HFFc6 (cell line): ENCODE data around the gene NOS1. TPM values are rescaled to one million over a fixed set of nuclear protein-coding genes. Genes with fewer than 3 reads are reported as not detected.
"Not testable (repeated sequence)": the region's sequence is repeated elsewhere in the genome, so short reads cannot be mapped to it uniquely, and the experiment has no call there.

ENCODE experiments used
- DNase-seq: peaks from one replicate; pipeline ENCODE4 v3.0.0-alpha.2; 2018
- H3K27ac Mint-ChIP-seq: 2 replicates; pipeline ENCODE4 v1.8.0; 2020; ENCODE audit warnings: mild to moderate bottlenecking, mixed read lengths
- H3K27me3 Mint-ChIP-seq: 2 replicates; pipeline ENCODE4 v1.8.0; 2021; ENCODE audit warnings: mild to moderate bottlenecking, moderate library complexity, mixed read lengths; ENCODE audit not compliant: insufficient read depth
- H3K36me3 Mint-ChIP-seq: 2 replicates; pipeline ENCODE4 v1.8.0; 2021; ENCODE audit warnings: low read depth, mixed read lengths
- H3K4me1 Mint-ChIP-seq: 2 replicates; pipeline ENCODE4 v1.8.0; 2020; ENCODE audit warnings: low read depth, mixed read lengths
- H3K4me3 Mint-ChIP-seq: 2 replicates; pipeline ENCODE4 v1.8.0; 2020; ENCODE audit warnings: mild to moderate bottlenecking, moderate library complexity, mixed read lengths
- H3K9me3 Mint-ChIP-seq: 2 replicates; pipeline ENCODE4 v1.8.0; 2020; ENCODE audit warnings: mild to moderate bottlenecking, mixed read lengths
- total RNA-seq, 6 experiments: library from RNA; stranded (reverse); fragmentation: NEBNext Ultra II Directional; extraction: Animal tissue kit (Norgen Biotek cat#: 25700); gene quantifications; 2 replicates in 1 of 6; 3 replicates in 5 of 6; pipeline ENCODE4 v1.2.3, GENCODE V29; 2021
- TF ChIP-seq, protein P1 (sequence below): fragments of 200-600 bp; sonication (generic); IDR thresholded peaks from 2 replicates; pipeline ENCODE4 v1.5.0; 2021; ENCODE audit warnings: antibody characterized with exemption, mild to moderate bottlenecking

Gene NOS1
- total RNA-seq, 6 experiments from 2014 or later = not detected

GRCh38 chr12:117403586-117404139 is 42.2 kb upstream of the NOS1 start:
- H3K27me3 Mint-ChIP-seq = peaks cover 1% of the 10 kb centered on the region
- H3K27ac Mint-ChIP-seq = no peak overlapping the region

DNA sequence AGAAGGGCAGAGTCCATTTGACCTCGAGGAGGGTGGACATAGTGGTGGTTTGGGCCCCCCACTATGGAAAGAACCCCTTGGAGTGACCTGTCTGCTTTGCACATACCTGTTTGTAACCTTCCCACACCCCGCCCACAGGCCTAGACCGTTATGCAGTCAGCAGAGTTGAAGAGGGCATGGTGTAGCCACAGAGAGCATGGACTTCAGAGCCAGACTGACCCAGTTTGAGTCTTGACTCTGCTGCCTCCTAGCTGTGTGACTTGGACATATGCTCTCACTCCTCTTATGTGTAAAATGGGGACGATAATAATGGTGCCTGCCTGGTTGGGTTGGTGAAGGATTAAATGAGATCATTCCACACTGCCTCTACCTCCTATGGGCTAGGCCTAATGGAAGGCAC is 40.9 kb upstream of the NOS1 start:
- H3K4me1 Mint-ChIP-seq = no peaks in the 10 kb centered on the region
- peaks cover 7% of the 10 kb centered on the region; the same call in 1 of the 2 replicates for H3K36me3 Mint-ChIP-seq
- H3K4me3 Mint-ChIP-seq = no peak overlapping the region
- peaks cover 54% of the 10 kb centered on the region for H3K9me3 Mint-ChIP-seq
- H3K27ac Mint-ChIP-seq = no peak overlapping the region
- no peak for DNase-seq
- H3K27me3 Mint-ChIP-seq = peaks cover 1% of the 10 kb centered on the region
- TF ChIP-seq, protein P1, sequence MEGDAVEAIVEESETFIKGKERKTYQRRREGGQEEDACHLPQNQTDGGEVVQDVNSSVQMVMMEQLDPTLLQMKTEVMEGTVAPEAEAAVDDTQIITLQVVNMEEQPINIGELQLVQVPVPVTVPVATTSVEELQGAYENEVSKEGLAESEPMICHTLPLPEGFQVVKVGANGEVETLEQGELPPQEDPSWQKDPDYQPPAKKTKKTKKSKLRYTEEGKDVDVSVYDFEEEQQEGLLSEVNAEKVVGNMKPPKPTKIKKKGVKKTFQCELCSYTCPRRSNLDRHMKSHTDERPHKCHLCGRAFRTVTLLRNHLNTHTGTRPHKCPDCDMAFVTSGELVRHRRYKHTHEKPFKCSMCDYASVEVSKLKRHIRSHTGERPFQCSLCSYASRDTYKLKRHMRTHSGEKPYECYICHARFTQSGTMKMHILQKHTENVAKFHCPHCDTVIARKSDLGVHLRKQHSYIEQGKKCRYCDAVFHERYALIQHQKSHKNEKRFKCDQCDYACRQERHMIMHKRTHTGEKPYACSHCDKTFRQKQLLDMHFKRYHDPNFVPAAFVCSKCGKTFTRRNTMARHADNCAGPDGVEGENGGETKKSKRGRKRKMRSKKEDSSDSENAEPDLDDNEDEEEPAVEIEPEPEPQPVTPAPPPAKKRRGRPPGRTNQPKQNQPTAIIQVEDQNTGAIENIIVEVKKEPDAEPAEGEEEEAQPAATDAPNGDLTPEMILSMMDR = no peak

More at GRCh38 chr12:117403586-117404139, 42.2 kb upstream of the NOS1 start:
- no peak for DNase-seq
- no peak overlapping the region for H3K4me3 Mint-ChIP-seq
- H3K36me3 Mint-ChIP-seq = peaks cover 7% of the 10 kb centered on the region; the same call in 1 of the 2 replicates
- TF ChIP-seq, protein P1 = no peak
- H3K4me1 Mint-ChIP-seq = no peaks in the 10 kb centered on the region
- H3K9me3 Mint-ChIP-seq = peaks cover 64% of the 10 kb centered on the region

- peaks cover 1% of the 10 kb centered on the region; the same call in 1 of the 2 replicates for H3K27me3 Mint-ChIP-seq
- peaks cover 7% of the 10 kb centered on the region; the same call in 1 of the 2 replicates for H3K36me3 Mint-ChIP-seq
- H3K4me1 Mint-ChIP-seq = no peaks in the 10 kb centered on the region
- TF ChIP-seq, protein P1 = no peak
- H3K9me3 Mint-ChIP-seq = peaks cover 54% of the 10 kb centered on the region
- no peak overlapping the region for H3K4me3 Mint-ChIP-seq
- DNase-seq = no peak
- no peak overlapping the region for H3K27ac Mint-ChIP-seq
Measured at GRCh38 chr12:117400912-117401311, 39.5 kb upstream of the NOS1 start.

- H3K9me3 Mint-ChIP-seq = peaks cover 59% of the 10 kb centered on the region
- not testable (repeated sequence) for DNase-seq, H3K36me3 Mint-ChIP-seq, H3K4me1 Mint-ChIP-seq, H3K27me3 Mint-ChIP-seq, H3K27ac Mint-ChIP-seq, H3K4me3 Mint-ChIP-seq
Measured at GRCh38 chr12:117398482-117398881, 37.1 kb upstream of the NOS1 start.

GRCh38 chr12:117395766-117396165 is 34.3 kb upstream of the NOS1 start:
- Mint-ChIP-seq H3K27ac (no peak overlapping the region), H3K9me3 (peaks cover 61% of the 10 kb centered on the region), H3K4me3 (no peak overlapping the region), H3K36me3 (peaks cover 4% of the 10 kb centered on the region; the same call in 1 of the 2 replicates), H3K4me1 (no peaks in the 10 kb centered on the region), H3K27me3 (peaks cover 3% of the 10 kb centered on the region; the same call in 1 of the 2 replicates)
- TF ChIP-seq, protein P1 = no peak
- DNase-seq = no peak

GRCh38 chr12:117394491-117394890 is 33.1 kb upstream of the NOS1 start:
- Mint-ChIP-seq H3K4me3 (no peak overlapping the region), H3K9me3 (peaks cover 61% of the 10 kb centered on the region), H3K27me3 (peaks cover 1% of the 10 kb centered on the region; the same call in 1 of the 2 replicates), H3K36me3 (no peaks in the 10 kb centered on the region), H3K4me1 (no peaks in the 10 kb centered on the region), H3K27ac (no peak overlapping the region)
- no peak for DNase-seq
- TF ChIP-seq, protein P1 = no peak
